ENCODE measurements around the gene ERP44.

Gene ERP44

GRCh38 chr9:100074989-100075388 is 23.8 kb downstream of the ERP44 start:
- Histone ChIP-seq H4K20me1 (ENCODE audit: insufficient read depth, low read length) (no peaks in the 10 kb centered on the region), H2AFZ (ENCODE audit: low read length) (no peak overlapping the region), H3K79me2 (ENCODE audit: low read length) (peaks cover 95% of the 10 kb centered on the region), H3K27me3 (replicated peaks; ENCODE audit: insufficient read depth, low read length) (no peaks in the 10 kb centered on the region), H3K9me3 (replicated peaks; ENCODE audit: insufficient read depth, low read length) (no peaks in the 10 kb centered on the region), H3K4me3 (ENCODE audit: low read length) (no peak overlapping the region), H3K27ac (ENCODE audit: low read length) (no peak overlapping the region), H3F3A (ENCODE audit: insufficient read depth, low read length) (no peaks in the 10 kb centered on the region), H3K4me1 (ENCODE audit: low read length) (0 out of 2 replicates have a peak, but pooled peaks cover 4% of the 10 kb centered on the region), H3K9ac (ENCODE audit: low read length) (no peak overlapping the region), H3K9me2 (replicated peaks; ENCODE audit: insufficient read depth, low read length) (no peaks in the 10 kb centered on the region), H3K4me2 (ENCODE audit: low read depth, low read length) (no peak overlapping the region), H3K36me3 (replicated peaks; ENCODE audit: insufficient read depth, low read length) (no peaks in the 10 kb centered on the region)
- DNase-seq: no peak
- TF ChIP-seq EZH2phosphoT487 (IDR thresholded peaks at IDR 0.05; ENCODE audit: low read length) (no peak), CTCF (IDR thresholded peaks at IDR 0.05; ENCODE audit: low read length) (no peak), EZH2 (optimal IDR thresholded peaks at IDR 0.05; ENCODE audit: low read depth, low read length) (no peak)

DNA sequence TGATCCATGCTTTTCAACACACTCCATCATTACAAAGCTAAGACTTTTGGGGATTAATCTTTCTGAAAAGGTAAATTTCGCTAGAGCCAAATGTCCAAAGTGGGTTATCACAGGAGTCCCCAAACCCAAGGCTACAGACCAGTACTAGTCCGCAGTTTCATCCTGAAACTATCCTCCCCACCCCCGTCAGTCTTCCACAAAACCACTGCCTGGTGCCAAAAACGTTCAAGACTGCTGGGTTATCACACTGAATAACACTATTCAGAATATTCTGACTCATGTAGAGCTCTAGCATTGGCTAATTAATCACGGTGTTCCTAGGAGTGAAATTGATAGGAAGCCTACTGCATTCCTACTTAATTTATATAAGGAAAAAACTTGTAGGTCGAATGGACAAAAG is 24.7 kb downstream of the ERP44 start:
- Histone ChIP-seq H3K9me2 (replicated peaks; ENCODE audit: insufficient read depth, low read length) (no peaks in the 10 kb centered on the region), H3K36me3 (replicated peaks; ENCODE audit: insufficient read depth, low read length) (no peaks in the 10 kb centered on the region), H3K4me2 (ENCODE audit: low read depth, low read length) (no peak overlapping the region), H3K27me3 (replicated peaks; ENCODE audit: insufficient read depth, low read length) (no peaks in the 10 kb centered on the region), H3F3A (ENCODE audit: insufficient read depth, low read length) (no peaks in the 10 kb centered on the region), H3K4me1 (ENCODE audit: low read length) (0 out of 2 replicates have a peak, but pooled peaks cover 4% of the 10 kb centered on the region), H3K4me3 (ENCODE audit: low read length) (no peak overlapping the region), H3K79me2 (ENCODE audit: low read length) (peaks cover 93% of the 10 kb centered on the region), H3K9ac (ENCODE audit: low read length) (no peak overlapping the region), H2AFZ (ENCODE audit: low read length) (no peak overlapping the region), H3K9me3 (replicated peaks; ENCODE audit: insufficient read depth, low read length) (no peaks in the 10 kb centered on the region), H4K20me1 (ENCODE audit: insufficient read depth, low read length) (no peaks in the 10 kb centered on the region), H3K27ac (ENCODE audit: low read length) (no peak overlapping the region)
- DNase-seq: no peak
- TF ChIP-seq EZH2phosphoT487 (IDR thresholded peaks at IDR 0.05; ENCODE audit: low read length) (no peak), EZH2 (optimal IDR thresholded peaks at IDR 0.05; ENCODE audit: low read depth, low read length) (no peak), CTCF (IDR thresholded peaks at IDR 0.05; ENCODE audit: low read length) (no peak)

DNA sequence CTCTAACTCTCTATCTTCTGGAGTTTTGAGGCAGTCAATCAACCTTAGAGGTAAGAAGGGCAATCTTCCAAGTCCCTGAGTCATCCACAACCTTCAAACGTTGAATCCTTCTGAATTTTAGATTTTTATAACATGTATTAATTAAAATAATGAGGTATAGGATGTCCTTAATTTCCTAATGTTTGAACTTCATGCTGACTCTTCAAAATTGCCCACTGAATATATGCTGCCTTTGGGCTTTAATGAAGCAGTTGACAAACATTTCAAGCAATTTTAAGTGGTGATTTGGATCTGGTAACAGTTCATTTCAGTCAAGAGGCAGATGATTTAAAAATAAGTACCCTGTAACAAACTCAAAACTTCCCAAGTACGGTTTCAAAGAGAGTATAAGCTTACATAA is 26.0 kb downstream of the ERP44 start:
- Histone ChIP-seq H3K27me3 (replicated peaks; ENCODE audit: insufficient read depth, low read length) (no peaks in the 10 kb centered on the region), H3K9ac (ENCODE audit: low read length) (no peak overlapping the region), H3K79me2 (ENCODE audit: low read length) (peaks cover 80% of the 10 kb centered on the region), H3K9me2 (replicated peaks; ENCODE audit: insufficient read depth, low read length) (no peaks in the 10 kb centered on the region), H4K20me1 (ENCODE audit: insufficient read depth, low read length) (no peaks in the 10 kb centered on the region), H3K36me3 (replicated peaks; ENCODE audit: insufficient read depth, low read length) (no peaks in the 10 kb centered on the region), H3K4me2 (ENCODE audit: low read depth, low read length) (no peak overlapping the region), H3K4me3 (ENCODE audit: low read length) (no peak overlapping the region), H3K9me3 (replicated peaks; ENCODE audit: insufficient read depth, low read length) (no peaks in the 10 kb centered on the region), H3F3A (ENCODE audit: insufficient read depth, low read length) (no peaks in the 10 kb centered on the region), H3K27ac (ENCODE audit: low read length) (no peak overlapping the region), H3K4me1 (ENCODE audit: low read length) (0 out of 2 replicates have a peak, but pooled peaks cover 4% of the 10 kb centered on the region), H2AFZ (ENCODE audit: low read length) (no peak overlapping the region)
- DNase-seq: no peak
- TF ChIP-seq EZH2phosphoT487 (IDR thresholded peaks at IDR 0.05; ENCODE audit: low read length) (no peak), EZH2 (optimal IDR thresholded peaks at IDR 0.05; ENCODE audit: low read depth, low read length) (no peak), CTCF (IDR thresholded peaks at IDR 0.05; ENCODE audit: low read length) (no peak)
